ENCODE measurements around the gene ITGB2. TPM values are rescaled to one million over a fixed set of nuclear protein-coding genes. Genes with fewer than 3 reads are reported as not detected.
A peak's percentile ranks its signal among the peaks of the same experiment; 100 is the strongest.
"Not testable (repeated sequence)": the region's sequence is repeated elsewhere in the genome, so short reads cannot be mapped to it uniquely, and the experiment has no call there.

ITGB2 gene
- total RNA-seq, 1 experiment from 2014 or later = 1.5 TPM

- ChIA-PET POLR2A (interaction anchor here (0.7 to 1.3 kb wide), 2 partner anchors 12 to 56 kb away, joined by 3 read pairs; no protein-coding TSS in a partner anchor), CTCF (interaction anchor here (1.2 kb wide), 1 partner anchor 419 kb away, joined by 3 read pairs; no protein-coding TSS in a partner anchor), RAD21 (ENCODE audit: low non-redundant PET in 1 of 2, low total read pairs in 2 of 2, uncharacterized antibody in 2 of 2, unreplicated experiment in 2 of 2) (no interaction called here)
- Histone ChIP-seq H3K4me1 (ENCODE audit: control insufficient read depth in 1 of 2, insufficient read depth in 2 of 2, low read length in 2 of 2) (peaks cover 20 to 34% of the 10 kb centered on the region in 2 experiments), H3K36me3 (ENCODE audit: control insufficient read depth in 1 of 2, insufficient read depth in 2 of 2, low read length in 2 of 2) (no peaks in the 10 kb centered on the region), H3K9ac (ENCODE audit: low read length) (no peak overlapping the region), H3K4me3 (replicated peaks in 1 of 2; ENCODE audit: low read depth in 1 of 2, low read length in 2 of 2) (no peak overlapping the region), H3K9me3 (ENCODE audit: control insufficient read depth in 1 of 2, insufficient read depth in 1 of 2, low read depth in 1 of 2, low read length in 2 of 2) (no peaks in the 10 kb centered on the region), H3K9me2 (ENCODE audit: insufficient read depth) (no peaks in the 10 kb centered on the region), H3K4me2 (ENCODE audit: low read length) (peak overlapping the region; percentile 83; the same call in 1 of the 2 replicates), H4K20me1 (ENCODE audit: insufficient read depth) (no peaks in the 10 kb centered on the region), H3K79me2 (ENCODE audit: insufficient read depth, low read length) (no peaks in the 10 kb centered on the region), H3K27ac (ENCODE audit: low read depth, low read length) (no peak overlapping the region), H2AFZ (ENCODE audit: low read depth, low read length, poor library complexity, severe bottlenecking) (no peak overlapping the region), H3K27me3 (ENCODE audit: insufficient read depth, low read length) (peaks cover 56% of the 10 kb centered on the region)
- no TSS peak for BruUV-seq (replicated peaks)
- no peak for ATAC-seq
- intact Hi-C loops (cut with micrococcal nuclease) = loop anchor here (5.0 kb wide), 1 partner anchor 37 kb away; no protein-coding TSS in a partner anchor
- DNase-seq (ENCODE audit: low read depth, low spot score) = no peak
- TF ChIP-seq ELF1 (IDR thresholded peaks at IDR 0.05; ENCODE audit: borderline replicate concordance, low read depth) (no peak), CTCF (IDR thresholded peaks at IDR 0.05 in 2 of 3, conservative IDR thresholded peaks at IDR 0.05 in 1 of 3; ENCODE audit: borderline replicate concordance in 1 of 3, insufficient read depth in 1 of 3, low read depth in 2 of 3, low read length in 2 of 3) (no peak)
Observed at GRCh38 chr21:44929242-44929798, 8.6 kb upstream of the ITGB2 start.

GRCh38 chr21:44928500-44929241, 8.0 kb upstream of the ITGB2 start:
- not testable (repeated sequence) for H3K9me2 ChIP-seq (ENCODE audit: insufficient read depth); H2AFZ ChIP-seq (ENCODE audit: low read depth, low read length, poor library complexity, severe bottlenecking); H3K9me3 ChIP-seq (ENCODE audit: control insufficient read depth in 1 of 2, insufficient read depth in 1 of 2, low read depth in 1 of 2, low read length in 2 of 2); H3K27ac ChIP-seq (ENCODE audit: low read depth, low read length); BruUV-seq (replicated peaks); H3K79me2 ChIP-seq (ENCODE audit: insufficient read depth, low read length); DNase-seq (ENCODE audit: low read depth, low spot score); H3K36me3 ChIP-seq (ENCODE audit: control insufficient read depth in 1 of 2, insufficient read depth in 2 of 2, low read length in 2 of 2); H4K20me1 ChIP-seq (ENCODE audit: insufficient read depth)
- ChIA-PET POLR2A (interaction anchor here (0.7 to 1.3 kb wide), 2 partner anchors 12 to 56 kb away, joined by 3 read pairs; no protein-coding TSS in a partner anchor), RAD21 (ENCODE audit: low non-redundant PET in 1 of 2, low total read pairs in 2 of 2, uncharacterized antibody in 2 of 2, unreplicated experiment in 2 of 2) (interaction anchor here in 1 of 2 experiments (0.7 kb wide), 1 partner anchor 46 kb away, joined by 4 read pairs; no protein-coding TSS in a partner anchor), CTCF (interaction anchor here (1.2 to 1.4 kb wide), 2 partner anchors 208 to 418 kb away, joined by 3 to 5 read pairs; no protein-coding TSS in a partner anchor)
- H3K9ac ChIP-seq (ENCODE audit: low read length) = peak overlapping the region; percentile 43
- H3K4me3 ChIP-seq (replicated peaks in 1 of 2; ENCODE audit: low read depth in 1 of 2, low read length in 2 of 2) = peak overlapping the region in 1 of 2 experiments; percentile 44; a peak in 1 of 4 replicates
- peak; percentile 35; the same call in 1 of the 2 replicates for ATAC-seq
- intact Hi-C loops (cut with micrococcal nuclease) = loop anchor here (5.0 kb wide), 1 partner anchor 36 kb away; no protein-coding TSS in a partner anchor
- H3K27me3 ChIP-seq (ENCODE audit: insufficient read depth, low read length) = peaks cover 56% of the 10 kb centered on the region
- peak overlapping the region; percentile 83 for H3K4me2 ChIP-seq (ENCODE audit: low read length)
- H3K4me1 ChIP-seq (ENCODE audit: control insufficient read depth in 1 of 2, insufficient read depth in 2 of 2, low read length in 2 of 2) = peaks cover 20 to 34% of the 10 kb centered on the region in 2 experiments
